Measurements from ENCODE around the gene LRRC72.
"Not testable (repeated sequence)": the region's sequence is repeated elsewhere in the genome, so short reads cannot be mapped to it uniquely, and the experiment has no call there.

The LRRC72 gene

DNA sequence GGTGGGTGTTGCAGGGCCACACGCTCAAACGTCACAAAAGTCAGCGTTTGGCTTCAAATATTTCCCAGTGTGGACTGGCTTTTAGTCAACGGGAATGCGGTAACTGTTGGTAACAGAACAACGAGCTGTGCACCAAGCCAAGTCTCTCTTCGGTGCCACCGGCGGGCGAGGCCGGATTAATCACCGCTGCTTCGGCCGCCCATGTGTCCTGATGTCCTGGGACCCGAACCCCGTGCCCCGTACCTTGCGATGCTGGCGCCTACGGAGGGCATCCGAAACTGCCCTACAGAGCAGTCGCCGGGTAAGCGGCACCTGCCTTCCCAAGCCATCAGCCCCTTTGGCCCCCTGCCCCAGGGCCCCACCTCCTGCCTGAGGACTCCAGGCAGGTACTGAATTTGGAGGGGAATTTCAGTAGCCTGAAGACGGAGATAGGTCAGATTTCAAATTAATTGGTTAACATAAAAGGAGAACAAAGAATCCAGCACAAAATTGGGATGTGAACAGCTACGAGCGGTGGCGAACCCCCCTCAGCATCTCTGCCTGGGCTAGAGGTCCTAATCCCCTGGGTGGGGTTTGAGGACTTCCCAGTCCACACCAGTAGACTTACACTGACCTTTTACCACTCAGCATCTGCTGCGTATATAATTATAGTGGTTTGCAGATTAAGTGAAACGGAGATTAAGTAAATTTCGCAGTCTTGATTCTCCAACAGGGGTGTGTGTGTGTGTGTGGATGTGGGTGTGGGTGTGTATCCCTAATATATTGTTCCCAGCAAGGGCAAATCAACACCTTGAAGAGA lies at the start of gene LRRC72:
Gene LRRC72, plus strand, starts transcription at position 84 of the 799 bp plus-strand sequence. Its CDS starts 128 bp downstream, at position 212.
- DNase-seq (ENCODE audit: low spot score): no peak

DNA sequence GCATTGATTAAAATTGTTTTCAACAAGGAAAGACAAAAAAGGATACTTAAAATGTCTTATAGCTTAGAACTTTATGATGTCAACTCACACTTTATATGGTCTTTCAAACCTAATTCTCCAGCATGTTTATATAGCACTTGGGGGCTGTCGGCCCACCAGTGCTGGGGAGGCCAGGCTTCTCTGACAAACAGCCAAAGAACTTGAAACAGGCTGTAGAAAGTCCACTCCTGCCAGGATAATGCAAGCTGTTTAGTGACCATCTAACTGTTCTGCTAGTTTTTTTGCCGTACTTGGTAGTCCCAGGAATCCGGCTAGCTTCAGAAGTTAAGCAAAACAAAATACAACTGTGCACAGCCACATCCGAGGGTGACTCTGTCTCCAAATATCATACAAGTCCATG lies 47.5 kb upstream of the LRRC72 start:
- DNase-seq (ENCODE audit: low spot score): no peak

DNA sequence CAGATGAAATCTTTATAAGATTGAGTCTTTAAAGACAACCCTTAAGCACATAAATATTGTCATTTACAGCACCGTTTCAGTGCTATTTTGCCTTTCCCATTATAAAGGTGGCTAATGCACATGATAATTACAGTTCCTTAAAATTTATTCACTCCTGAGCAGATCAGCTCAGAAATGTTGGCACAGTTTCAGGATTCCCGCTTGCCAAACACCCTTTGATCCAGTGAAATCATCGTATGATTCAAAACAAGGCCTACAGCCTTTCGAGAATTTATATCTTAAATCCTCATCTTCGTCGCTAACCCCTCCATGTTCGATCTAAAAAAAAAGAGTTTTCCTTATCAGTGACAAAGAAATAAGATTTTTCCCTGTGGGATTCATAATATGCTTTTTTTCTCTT lies 47.0 kb upstream of the LRRC72 start:
- DNase-seq (ENCODE audit: low spot score): no peak

DNA sequence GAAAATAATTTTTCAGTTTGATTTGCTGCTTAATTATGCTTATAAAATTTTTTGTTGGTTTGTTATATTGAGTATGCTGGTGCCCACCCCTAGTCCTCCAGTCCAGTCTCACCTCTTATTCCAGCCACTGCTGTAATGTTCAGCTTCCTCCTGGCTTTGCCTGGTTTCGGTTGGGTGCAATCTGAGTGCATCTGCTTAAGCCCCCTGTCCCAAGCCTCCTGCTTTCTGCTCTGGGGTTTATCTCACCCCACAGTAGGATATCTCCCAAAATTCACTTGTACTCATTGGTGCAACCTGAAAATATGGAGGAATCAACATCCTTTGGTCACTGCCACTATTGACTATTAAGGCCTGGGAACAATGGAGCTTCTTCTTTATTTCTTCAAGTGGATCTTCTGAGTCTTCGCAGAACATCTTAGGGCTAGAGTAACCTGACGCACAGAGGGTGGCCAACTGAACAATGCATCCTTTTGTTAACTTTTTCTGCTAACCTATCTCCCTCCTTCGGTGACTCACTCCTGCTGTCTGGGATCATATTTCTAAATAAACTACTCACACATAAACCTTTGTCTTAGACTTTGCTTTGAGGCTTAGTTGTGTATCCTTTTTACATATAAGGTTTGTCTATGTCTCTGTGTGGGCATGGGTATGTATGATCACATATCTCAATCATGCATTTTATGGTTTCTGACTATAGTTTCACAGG lies 42.0 kb upstream of the LRRC72 start:
- no peak for DNase-seq (ENCODE audit: low spot score)

DNA sequence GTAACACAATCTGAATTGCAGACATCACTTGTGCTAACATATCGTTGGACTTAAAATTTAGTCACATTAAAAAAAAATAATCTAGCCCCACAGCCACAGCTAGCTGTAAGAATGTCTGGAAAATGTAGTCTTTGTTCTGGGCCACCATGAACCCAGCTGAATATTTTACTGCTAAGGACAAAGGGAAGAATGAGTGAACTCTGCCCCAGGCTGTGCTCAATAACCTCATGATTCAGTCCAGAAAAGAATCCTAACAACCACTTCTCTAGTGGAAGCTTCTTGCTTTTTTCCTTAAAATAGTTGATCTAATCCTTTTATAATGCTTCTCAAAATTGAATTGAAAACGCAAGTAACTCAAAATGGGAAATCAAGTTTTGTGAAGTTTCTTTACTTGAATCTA lies 35.5 kb upstream of the LRRC72 start:
- no peak for DNase-seq (ENCODE audit: low spot score)

DNA sequence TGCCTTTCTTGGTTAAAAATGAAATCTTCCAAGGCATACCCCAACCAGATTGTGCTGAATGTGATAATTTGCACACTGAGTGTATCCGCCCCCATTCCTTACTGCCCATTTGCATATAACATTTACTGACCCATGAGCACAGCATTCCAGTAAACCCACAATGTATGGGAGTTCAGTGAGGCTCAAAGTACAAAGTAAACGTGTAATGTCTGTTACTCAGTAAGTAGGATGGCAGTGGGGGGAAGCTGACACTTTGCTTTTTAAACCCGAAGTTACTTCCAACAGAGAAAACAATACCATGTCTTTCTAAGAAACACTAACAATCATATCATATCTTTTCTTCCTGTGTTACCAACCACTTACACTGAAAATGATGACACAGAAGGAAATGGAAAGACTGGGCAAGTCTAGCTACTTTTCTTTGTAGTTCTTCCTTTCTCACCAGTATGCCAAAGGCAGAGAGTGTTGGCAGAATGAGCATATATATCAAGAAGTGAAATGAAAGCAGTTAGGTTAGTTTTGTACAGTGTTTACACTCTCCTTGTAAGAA lies 34.0 kb upstream of the LRRC72 start:
- DNase-seq (ENCODE audit: low spot score): no peak

DNA sequence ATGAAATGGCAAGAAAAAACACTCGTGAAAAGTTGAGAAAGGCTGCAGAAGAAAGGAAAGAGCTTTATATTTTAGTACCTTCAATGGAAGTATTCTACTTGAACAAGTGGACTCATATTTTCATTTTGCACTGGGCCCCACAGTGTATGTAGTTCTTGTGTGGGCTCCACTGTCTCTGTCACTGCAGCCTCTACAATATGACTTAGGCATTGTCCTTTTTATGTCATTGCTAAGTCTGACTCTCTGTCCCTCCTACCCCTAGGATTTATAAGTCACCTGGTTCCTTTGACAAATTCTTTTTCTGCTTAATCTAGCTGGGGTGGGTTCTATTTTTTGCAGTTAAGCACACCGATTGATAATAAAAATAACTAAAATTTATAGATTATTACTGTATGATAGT lies 33.4 kb upstream of the LRRC72 start:
- DNase-seq (ENCODE audit: low spot score): no peak

DNA sequence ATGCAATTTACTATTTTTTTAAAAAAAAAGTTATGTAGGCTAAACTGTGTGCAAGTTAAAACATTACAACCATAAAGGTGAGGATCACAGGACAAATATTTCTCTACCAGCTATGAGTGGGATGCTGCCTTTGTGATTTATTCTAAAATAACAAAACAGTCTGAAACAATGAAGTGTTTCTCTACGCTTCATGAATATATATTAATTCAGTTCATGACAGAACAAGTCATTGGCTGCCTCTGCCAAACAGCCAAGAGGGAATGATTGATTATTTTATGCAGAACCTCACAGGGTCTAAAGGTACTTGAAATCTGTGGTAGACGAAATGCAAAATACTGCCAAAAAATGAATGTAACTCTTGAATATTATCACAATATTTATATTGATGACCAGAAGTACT lies 32.1 kb upstream of the LRRC72 start:
- DNase-seq (ENCODE audit: low spot score): no peak

DNA sequence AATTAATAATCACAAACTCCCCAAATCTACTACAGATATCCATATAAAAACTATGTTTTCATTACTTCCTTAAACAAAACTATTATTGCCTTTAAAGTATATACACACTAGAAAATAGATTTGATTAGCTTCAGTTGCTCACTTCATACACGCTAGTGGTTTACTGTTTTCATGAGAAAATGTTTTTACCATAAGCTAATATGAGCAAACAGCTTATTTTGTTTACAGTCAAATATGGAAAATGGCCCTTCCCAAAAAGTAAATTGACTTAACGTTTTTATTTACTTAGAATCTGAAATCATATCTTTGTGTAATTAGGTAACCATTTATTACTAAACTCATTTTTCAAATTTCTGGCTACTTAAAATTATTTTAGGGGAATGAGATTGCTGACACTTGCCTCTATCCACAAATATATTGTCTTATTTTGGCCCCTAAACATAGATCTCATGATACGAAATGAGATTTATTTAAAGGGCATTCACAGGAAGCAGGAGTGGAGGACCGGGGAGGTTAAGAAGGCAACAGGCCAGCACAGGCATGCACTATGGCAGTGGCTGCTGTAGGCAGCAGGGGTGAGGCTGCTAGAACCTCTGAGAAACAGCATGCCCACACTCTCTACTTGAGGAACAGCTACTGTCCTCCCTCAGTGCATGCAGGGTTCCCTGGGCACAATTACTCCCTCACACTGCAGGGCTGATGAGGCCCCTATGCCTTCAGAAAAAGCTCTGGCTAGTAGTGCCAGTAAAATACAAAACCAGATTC lies 31.5 kb upstream of the LRRC72 start:
- DNase-seq (ENCODE audit: low spot score): no peak

DNA sequence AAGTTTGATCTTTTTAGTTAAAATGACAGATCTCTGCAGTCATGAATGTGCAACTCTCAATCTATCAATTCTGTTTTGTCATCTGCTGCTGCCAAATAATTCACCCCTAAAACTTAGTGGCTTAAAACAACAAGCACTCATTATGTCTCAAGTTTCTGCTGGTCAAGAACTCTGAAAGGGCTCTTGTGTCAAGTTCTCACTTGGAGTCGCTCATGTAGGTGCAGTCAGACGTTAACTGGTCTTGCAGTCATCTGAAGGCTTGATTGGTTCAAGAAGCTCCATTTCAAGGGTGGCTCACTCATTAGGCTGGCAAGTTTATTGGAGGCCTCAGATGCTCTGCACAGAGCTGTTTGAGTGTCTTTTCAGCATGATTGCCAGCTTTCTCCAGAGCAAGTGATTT lies 28.5 kb upstream of the LRRC72 start:
- no peak for DNase-seq (ENCODE audit: low spot score)

DNA sequence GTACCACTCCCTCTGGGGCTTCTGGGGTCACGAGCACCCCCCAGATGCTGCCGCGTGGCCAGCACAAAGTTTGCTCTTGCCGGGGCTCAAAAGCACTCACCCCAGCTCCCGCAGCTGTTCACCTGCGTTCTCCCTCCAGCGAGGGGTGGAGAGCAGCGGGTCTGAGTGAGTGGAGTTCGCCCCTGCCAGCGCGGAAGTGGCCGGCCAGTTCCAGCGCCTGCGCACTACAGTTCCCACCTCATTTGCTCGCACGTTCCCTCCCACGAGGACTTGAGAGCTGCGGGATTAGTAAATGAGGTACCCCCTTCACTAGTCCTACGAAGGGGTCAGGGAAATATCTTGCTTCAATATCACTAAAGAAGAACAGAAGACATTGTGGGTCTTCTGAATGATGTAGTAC lies 24.3 kb upstream of the LRRC72 start:
- DNase-seq (ENCODE audit: low spot score): no peak

DNA sequence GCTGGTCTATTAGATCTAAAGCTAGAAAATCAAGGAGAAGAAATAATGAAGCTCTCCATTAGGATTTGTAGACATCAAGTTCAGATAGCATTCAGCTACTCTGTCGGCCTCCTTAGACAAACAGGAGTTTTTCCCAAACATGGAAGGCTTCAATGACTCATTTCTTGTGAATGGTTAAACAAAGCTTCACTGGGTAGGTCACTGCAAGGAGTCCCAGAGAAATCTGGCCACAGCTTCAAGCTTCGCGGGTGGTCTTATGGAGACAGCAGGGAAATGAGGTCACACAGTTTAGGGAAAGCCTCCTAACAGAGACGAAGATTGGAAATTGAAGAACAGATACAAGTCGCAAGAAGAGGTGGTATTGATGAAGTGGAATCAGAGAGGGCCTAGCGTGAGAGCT lies 22.6 kb upstream of the LRRC72 start:
- no peak for DNase-seq (ENCODE audit: low spot score)

DNA sequence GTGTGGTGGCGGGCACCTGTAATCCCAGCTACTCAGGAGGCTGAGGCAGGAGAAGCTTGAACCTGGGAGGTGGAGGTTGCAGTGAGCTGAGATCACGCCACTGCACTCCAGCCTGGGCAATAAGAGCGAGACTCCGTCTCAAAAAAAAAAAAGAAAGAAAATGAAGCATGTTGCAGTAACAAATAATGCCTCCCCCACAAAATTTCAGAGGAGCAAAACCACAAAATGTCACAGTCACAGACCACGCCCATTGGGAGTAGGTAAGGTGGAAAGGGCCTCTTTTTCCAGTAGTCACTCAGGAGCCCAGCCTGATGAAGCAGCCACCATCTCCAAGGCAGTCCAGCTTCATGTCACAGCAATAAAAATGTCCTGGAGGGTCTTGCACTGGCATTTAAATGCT lies 20.2 kb upstream of the LRRC72 start:
- DNase-seq (ENCODE audit: low spot score): not testable (repeated sequence)

DNA sequence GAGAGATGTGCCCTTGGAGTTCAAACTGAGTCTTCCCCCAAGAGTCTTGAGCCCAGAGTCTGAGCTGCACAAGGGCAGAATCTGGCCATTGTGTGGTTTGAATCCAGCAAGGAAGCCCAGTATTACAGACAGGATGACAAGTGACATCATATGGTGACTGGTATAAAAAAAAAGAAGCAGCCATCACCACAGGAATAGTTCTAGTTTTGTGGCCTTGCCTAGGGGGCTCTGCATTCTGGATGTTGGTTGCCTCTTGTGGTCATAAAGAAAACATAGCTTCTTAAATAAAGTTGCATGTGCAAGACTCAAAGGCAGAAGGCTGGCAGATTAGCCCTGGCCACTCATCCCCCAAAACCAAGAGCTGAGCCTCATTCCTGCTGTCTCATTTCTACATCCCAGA lies 16.8 kb upstream of the LRRC72 start:
- no peak for DNase-seq (ENCODE audit: low spot score)

DNA sequence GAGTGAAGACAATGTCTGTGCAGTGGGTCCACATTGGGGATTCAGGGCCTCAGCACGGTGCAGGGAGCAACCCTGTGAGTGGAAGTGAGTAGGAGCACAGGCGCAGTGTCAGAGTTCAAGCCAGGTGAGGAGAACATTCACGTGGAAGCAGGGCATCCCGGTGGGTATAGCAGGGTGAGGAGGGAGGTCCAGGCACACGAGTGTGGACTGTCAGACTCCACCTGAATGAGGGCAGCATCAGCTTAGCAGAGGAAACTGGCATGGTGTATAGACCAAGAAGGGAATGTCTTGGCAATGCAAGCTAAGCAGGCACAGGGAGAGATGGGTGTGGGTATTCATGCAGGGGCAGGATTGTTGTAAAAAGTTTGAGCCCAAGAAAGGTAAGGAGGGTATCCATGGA lies 15.3 kb upstream of the LRRC72 start:
- DNase-seq (ENCODE audit: low spot score): no peak

DNA sequence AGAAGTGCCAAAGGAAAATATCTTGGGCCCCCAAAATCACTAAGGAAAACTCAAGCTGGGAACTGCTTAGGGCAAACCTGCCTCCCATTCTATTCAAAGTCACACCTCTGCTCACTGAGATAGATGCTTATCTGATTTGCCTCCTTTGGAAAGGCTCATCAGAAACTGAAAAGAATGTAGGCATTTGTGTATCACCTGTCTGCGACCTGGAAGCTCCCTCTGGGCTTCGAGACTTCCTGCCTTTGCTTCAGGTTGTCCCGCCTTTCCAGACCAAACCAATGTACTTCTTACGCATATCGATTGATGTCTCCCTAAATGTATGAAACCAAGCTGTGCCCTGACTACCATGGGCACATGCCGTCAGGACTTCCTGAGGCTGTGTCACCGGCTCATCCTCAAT lies 14.5 kb upstream of the LRRC72 start:
- no peak for DNase-seq (ENCODE audit: low spot score)

DNA sequence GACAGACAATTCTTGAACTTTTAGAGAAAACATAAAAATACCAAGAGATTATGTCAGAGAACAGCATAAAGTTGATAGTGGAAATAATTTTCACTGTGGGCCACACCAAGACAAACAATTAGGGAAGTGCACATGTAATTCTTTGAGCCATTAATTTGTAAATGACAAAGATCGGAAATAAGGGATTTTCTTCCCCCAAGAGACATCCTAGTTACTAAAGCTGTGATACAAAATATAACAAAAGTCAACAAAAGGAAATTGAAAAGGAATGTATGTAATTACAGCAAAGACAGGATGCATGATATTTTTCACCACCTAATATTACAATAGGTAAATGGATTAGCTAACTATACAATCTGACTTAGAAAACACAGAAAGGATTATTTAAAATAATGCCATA lies 12.4 kb upstream of the LRRC72 start:
- no peak for DNase-seq (ENCODE audit: low spot score)

DNA sequence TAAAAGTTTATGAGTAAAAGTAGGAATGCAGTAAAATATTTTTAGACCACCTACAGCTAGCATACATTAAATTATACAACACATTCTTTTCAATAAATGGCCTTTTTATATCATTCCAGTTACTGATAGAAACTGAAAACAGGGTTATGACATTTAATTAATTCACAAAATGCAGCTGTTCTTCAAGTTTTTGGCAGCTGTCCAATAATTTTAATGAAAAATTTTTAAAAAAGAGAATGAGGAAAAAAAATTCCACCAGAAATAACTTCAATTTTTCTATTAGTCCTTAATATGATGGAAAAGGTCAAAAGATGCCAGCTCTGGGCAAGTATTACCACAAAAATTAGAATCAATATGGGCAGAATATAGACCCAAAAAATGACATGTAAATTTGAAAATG lies 11.9 kb upstream of the LRRC72 start:
- DNase-seq (ENCODE audit: low spot score): no peak

DNA sequence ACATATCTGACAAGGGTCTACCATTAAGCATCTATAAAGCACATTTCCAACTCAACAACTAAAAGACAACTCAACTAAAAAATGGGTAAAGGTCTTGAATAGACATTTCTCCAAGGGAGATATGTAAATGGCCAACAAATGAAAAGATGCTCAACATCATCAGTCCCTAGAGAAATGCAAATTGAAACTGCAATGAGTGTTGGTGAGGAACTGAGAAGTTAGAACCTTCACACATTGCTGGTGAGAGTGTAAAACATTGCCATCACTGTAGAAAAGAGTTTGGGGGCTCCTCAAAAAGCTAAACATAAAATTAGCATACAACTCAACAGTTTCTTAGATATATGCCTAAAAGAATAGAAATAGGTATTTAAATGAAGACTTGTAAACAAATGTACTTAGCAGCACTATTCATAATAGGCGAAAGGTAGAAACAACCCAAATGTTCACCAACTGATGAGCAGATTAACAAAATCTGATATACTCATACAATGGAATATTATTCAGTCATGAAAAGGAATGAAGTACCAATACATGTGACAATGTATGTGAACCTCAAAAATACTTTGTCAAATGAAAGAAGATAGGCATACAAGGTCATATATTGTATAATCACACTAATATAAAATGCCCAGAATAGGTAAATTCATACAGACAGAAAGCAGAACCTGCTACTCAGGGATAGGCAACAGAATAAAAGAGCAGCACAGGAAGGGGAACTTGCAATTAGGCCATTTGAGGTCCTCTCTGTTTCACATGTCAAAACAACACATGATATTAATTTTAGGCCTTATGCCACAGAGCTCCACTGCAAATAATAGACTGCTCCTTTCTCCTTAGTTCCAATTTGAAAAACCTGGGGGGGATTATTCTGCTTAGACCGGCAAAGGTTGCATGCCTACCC lies 10.6 kb upstream of the LRRC72 start:
- DNase-seq (ENCODE audit: low spot score): no peak

DNA sequence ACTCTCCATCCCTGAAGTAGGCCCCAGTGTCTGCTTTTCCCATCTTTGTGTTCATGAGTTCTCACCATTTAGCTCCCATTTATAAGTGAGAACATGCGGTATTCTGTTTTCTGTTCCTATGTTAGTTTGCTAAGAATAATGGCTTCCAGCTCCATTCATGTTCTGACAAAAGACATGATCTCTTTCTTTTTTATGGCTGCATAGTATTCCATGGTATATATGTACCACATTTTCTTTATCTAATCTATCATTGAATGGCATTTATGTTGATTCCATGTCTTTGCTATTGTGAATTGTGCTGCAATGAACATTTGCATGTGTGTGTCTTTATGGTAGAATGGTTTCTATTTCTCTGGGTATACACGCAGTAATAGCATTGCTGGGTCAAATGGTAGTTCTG lies 6.6 kb upstream of the LRRC72 start:
- not testable (repeated sequence) for DNase-seq (ENCODE audit: low spot score)

DNA sequence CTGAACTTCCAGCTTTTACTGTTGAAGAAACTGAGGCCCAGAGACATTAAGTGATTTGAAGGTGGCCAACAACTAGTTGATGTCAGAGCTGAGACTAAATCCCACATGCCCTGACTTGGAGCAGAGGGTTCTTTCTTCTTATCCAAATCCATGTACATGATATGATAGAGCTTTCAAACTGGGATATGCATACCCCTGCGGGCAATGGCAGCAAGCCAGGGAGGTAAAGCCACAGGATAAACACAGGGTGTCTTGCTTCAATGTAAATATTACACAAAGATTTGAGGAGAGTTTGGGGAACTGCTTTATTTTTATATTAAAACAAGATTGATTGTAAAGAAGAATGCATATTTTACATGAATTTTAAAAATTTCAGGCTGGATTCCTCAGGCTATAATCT lies 2.3 kb upstream of the LRRC72 start:
- no peak for DNase-seq (ENCODE audit: low spot score)

DNA sequence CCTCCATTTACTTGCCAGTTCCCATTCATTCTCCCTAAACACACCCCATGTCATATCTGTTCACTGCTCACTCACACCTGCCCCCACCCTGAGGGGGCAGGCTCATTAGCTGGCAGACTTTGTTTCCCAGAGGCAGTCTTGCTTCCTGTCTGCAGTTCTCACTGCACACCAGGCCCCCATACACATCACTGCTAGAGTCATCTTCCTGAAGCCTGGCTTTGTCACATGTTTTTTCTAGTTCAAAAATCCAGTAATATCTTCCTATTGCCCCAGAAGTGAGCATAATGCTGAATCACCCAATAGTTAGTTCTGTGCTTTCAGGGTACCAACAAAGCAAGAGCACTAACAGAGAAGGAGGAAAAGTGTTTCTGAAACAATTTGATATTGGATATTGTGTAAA lies 1.9 kb downstream of the LRRC72 start:
- no peak for DNase-seq (ENCODE audit: low spot score)

Data from putamen (tissue), 1 donor.